Stomach (tissue), 4 donors: ENCODE data around the gene INHA.

Experiments used
- EP300 ChIP-seq: sonication (generic); formaldehyde crosslinking; IDR thresholded peaks from one replicate; pipeline ENCODE4 v1.6.1; 2017; ENCODE audit warnings: antibody characterized with exemption
- POLR2AphosphoS5 ChIP-seq, 3 donors: sonication (generic); formaldehyde crosslinking; IDR thresholded peaks; one replicate each; pipeline ENCODE4 v1.6.1; 2016; ENCODE audit warnings: antibody characterized with exemption in 3 of 3
- TF ChIP-seq, protein P1 (sequence below), 7 experiments: fragments of 450-650 bp in 4 of 7; fragments of 200-600 bp in 3 of 7; sonication (generic) in 3 of 7; IDR thresholded peaks; one replicate each; pipeline ENCODE4 v1.5.1; 2016 to 2019; ENCODE audit warnings: antibody characterized with exemption in 7 of 7, control low read depth in 2 of 7, mild to moderate bottlenecking in 1 of 7

- TF ChIP-seq EP300 (no peak), POLR2AphosphoS5 (IDR thresholded peaks at IDR 0.05) (no peak)
- TF ChIP-seq, protein P1, sequence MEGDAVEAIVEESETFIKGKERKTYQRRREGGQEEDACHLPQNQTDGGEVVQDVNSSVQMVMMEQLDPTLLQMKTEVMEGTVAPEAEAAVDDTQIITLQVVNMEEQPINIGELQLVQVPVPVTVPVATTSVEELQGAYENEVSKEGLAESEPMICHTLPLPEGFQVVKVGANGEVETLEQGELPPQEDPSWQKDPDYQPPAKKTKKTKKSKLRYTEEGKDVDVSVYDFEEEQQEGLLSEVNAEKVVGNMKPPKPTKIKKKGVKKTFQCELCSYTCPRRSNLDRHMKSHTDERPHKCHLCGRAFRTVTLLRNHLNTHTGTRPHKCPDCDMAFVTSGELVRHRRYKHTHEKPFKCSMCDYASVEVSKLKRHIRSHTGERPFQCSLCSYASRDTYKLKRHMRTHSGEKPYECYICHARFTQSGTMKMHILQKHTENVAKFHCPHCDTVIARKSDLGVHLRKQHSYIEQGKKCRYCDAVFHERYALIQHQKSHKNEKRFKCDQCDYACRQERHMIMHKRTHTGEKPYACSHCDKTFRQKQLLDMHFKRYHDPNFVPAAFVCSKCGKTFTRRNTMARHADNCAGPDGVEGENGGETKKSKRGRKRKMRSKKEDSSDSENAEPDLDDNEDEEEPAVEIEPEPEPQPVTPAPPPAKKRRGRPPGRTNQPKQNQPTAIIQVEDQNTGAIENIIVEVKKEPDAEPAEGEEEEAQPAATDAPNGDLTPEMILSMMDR (IDR thresholded peaks at IDR 0.05) = no peak
Measured at GRCh38 chr2:219542931-219543595, 29.0 kb upstream of the INHA start.
